ENCODE measurements around the gene RAD51AP2.
"Not testable (repeated sequence)": the region's sequence is repeated elsewhere in the genome, so short reads cannot be mapped to it uniquely, and the experiment has no call there.

The RAD51AP2 gene

GRCh38 chr2:17518212-17519154 is at the start of gene RAD51AP2:
TSS of gene RAD51AP2 (minus strand) at chr2:17518440. CDS start at chr2:17518415, 25 bp downstream.
- no peak for DNase-seq (ENCODE audit: low read depth)

GRCh38 chr2:17565726-17566125 is 47.5 kb upstream of the RAD51AP2 start:
- not testable (repeated sequence) for DNase-seq (ENCODE audit: low read depth)

- DNase-seq (ENCODE audit: low read depth) = no peak
Measured at GRCh38 chr2:17558878-17559277, 40.6 kb upstream of the RAD51AP2 start.

- DNase-seq (ENCODE audit: low read depth) = no peak
Measured at GRCh38 chr2:17558053-17558452, 39.8 kb upstream of the RAD51AP2 start.

- no peak for DNase-seq (ENCODE audit: low read depth)
Measured at GRCh38 chr2:17557596-17557995, 39.4 kb upstream of the RAD51AP2 start.

DNA sequence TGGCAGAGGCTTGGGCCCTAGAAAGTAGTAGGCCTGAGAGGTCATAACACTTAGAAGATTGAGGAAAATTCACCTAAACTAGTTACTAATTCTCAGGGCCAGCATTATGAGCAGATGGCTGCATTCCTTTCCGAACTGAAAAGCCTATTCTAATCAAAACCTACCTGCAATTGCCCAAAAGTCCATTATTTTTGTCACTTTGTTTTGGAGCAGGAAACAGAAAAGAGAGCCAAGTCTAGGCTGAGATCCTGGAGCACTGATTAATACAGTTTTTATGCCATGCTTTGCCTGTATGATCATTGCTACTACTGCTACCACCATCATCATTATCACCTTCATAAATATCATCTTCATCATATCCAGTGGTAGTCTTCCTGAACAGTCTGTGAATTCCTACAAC is 36.9 kb upstream of the RAD51AP2 start:
- DNase-seq (ENCODE audit: low read depth) = no peak

- DNase-seq (ENCODE audit: low read depth) = no peak
Measured at GRCh38 chr2:17550907-17551306, 32.7 kb upstream of the RAD51AP2 start.

- DNase-seq (ENCODE audit: low read depth) = no peak
Measured at GRCh38 chr2:17547737-17548136, 29.5 kb upstream of the RAD51AP2 start.

- no peak for DNase-seq (ENCODE audit: low read depth)
Measured at GRCh38 chr2:17547237-17547636, 29.0 kb upstream of the RAD51AP2 start.

- no peak for DNase-seq (ENCODE audit: low read depth)
Measured at GRCh38 chr2:17545680-17546613, 27.7 kb upstream of the RAD51AP2 start.

DNA sequence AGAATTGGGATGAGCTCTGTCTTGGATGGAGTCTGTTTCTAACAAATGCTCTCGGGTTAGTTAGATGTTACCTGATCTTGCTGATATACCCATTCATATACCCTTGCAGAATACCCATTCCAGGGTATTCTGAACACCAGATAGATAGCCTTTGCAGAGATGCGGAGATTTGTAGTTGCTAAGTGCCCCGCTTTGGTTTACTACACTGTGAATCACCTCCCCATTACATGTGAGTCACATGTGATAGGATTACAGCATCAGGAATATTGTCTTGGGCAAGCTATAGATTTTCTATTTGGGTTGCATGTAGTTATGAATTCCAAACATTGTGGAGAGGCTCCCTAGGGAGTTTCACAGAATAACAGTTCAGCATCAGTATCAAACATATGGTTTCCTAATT is 26.0 kb upstream of the RAD51AP2 start:
- DNase-seq (ENCODE audit: low read depth) = no peak

GRCh38 chr2:17543848-17544247 is 25.6 kb upstream of the RAD51AP2 start:
- no peak for DNase-seq (ENCODE audit: low read depth)

DNA sequence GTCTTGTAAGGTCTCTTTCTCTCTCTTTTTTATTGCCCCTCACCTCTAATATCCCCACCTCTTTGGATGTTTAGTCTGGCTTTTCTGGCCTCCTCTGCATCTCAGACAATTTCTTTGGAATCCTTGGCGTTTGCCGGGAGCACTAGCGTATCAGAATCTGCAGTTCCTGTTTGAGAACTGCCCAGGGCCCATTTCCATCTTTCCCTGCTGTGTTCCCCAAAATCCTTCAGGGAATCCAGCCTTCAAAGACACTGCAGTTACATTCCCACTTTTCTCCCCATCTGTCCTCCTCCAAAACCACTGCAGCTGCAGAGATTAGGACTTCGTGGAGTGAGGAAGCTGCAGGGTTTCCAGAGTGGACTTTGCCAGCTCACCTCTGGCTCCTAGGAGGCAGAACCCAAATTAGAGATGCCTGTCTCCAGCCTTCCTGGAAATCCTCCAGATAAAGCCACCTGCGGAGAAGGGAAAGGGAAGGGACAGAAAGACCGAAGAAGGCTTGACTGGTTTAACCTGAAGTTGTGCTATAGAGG is 25.0 kb upstream of the RAD51AP2 start:
- DNase-seq (ENCODE audit: low read depth) = no peak

DNA sequence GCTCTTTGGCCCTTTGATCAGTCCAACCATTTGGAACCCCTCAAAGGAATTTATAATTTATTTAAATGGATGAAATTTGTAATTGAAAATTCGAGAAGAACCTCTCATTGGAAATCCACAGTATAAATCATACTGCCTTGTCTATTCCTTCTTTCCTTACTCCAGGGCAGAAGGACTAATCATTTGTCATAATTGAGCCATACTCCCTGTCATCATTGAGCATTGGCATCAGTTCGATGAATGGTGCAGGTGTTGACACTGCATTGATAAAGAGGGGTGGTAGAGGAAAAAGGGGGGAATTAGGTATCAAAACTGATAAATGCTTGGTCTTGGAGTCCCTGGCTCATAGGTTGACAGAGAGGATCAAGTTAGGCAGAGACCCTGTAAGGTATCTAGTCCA is 24.2 kb upstream of the RAD51AP2 start:
- no peak for DNase-seq (ENCODE audit: low read depth)

- DNase-seq (ENCODE audit: low read depth) = no peak
Measured at GRCh38 chr2:17541531-17541950, 23.3 kb upstream of the RAD51AP2 start.

DNA sequence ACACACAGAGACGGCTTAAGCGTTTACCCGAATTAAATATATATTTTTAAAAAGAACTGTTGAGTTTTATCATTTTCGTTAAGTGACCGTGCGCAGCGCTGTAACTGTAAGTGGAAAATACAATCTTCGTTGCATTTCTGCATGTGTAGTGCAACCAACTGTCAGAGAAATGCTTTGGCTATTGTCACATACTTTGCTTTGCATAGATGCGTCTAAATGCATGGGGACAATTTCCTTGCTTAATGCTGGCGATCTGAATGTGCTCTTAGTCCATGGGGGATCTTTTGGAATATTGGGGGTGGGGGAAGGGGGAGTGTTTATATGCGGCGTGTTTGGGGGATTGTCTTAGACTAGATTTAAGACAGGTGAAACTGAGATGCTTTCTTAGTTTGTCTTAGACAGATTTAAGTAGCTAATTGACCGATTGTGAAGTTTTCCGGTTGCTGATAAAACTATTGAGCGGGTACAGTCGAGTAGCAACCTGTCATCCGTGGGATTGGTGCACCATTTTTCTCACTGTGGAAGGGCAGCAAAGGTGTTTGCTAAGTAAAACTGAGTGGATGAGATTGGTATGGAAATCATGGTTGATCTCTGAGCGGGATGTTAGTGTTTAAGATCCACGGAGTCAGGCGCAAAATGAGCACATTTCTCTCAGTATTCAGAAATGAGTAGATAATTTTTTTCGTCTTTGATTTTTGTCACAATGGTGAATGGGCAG is 22.7 kb upstream of the RAD51AP2 start:
- DNase-seq (ENCODE audit: low read depth) = no peak

DNA sequence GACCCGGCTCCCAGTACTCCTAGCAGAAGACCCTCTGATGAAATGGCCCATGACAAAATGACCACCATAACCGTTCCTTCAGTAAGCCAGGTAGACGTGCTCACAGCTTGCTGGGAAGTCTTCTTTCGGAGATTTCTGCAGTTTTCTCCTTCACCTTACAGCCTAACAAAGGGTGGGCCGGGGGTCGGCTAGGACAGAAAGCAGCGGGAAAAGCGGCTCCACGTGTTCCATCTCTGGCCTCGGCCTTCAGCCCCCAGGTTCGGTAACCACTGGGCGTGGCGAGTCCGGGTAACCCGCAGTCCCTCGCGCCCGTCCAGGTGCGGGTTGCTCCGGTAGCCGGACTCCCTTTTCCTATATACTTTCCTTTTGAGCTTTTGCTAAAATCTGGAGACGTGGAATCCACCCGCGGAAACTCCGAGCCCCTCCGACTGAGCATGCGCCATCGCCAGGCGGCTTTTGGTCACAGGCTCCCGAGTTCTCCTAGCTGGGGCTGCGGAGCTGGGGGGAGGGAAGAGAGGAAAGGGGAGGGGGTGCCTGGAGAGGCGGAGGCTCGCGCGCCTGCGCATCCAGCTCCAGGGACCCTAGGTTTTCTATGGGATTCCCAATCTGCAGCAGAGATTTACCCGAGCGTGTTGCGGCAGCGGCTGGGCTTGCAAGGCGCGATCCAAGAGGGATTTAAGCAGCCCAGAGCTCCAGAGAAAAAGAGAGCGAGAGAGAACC is 22.0 kb upstream of the RAD51AP2 start, which contains the start of gene VSNL1:
VSNL1 (plus strand) TSS at position 604 of the 720 bp plus-strand sequence. CDS start 51,379 bp downstream, outside the sequence.
- DNase-seq (ENCODE audit: low read depth) = no peak

DNA sequence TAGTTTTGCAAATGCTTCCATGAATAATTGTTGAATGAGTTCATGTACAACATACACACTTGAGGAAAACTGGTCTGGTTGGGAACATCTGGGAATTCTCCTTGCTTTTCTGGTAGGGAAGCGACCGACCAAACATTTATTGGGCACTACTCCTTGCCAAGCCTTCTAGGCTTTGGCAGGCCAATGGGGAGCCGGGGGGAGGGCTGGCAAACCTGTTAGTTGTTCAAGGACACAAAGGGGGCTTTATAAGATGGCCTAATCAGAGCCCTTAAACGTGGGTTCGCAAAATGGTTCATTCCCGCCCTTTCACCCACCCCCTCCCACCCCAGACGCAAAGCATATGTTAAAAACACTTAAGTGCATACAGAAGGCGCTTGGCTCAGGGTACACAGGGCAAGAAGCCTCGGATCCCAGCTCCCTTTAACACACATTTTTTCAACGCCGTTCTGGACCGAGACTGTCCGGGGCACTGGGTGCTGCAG is 21.4 kb upstream of the RAD51AP2 start:
- no peak for DNase-seq (ENCODE audit: low read depth)

DNA sequence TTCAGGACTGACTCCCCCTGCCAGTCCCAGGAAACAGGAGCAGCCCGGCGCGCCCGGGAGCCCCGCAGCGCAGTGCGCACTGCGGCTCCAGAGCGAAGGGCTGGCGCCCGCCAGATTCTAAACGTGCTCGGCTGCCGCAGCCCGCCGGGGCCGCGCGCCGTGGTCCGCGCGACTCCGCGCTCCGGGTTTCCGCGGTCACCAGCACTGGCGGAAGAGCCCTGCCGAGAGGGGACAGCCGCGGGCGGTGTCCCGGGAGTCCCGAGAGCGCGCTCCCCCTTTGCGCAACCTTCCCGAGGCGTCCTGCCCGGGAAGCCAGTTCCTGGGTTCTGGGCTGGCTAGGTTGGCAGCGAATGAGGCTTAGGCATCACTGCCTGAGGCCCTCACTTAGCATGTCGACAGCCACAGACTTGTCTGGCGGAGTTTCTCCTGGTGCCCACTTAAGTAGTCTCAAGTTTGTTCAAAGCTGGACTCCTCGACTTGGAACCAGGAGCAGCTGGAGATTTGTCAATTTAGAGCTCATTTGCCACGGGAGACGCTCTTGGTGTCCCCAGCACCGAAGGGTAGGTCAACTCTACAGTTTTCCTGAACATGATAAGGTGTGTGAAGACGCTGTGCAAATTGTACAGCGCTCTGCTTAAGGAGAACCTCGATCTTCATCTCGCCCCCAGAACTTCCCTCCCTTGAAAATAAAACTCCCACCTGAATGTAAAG is 20.8 kb upstream of the RAD51AP2 start:
- no peak for DNase-seq (ENCODE audit: low read depth)
